Hippocampal formation (tissue), 2 donors: ENCODE measurements around the gene NOXRED1.

Experiments
- DNase-seq, 2 donors: peaks; one replicate each; lab custom pipeline; 2025; lab: John Stamatoyannopoulos, UW

The NOXRED1 gene

DNA sequence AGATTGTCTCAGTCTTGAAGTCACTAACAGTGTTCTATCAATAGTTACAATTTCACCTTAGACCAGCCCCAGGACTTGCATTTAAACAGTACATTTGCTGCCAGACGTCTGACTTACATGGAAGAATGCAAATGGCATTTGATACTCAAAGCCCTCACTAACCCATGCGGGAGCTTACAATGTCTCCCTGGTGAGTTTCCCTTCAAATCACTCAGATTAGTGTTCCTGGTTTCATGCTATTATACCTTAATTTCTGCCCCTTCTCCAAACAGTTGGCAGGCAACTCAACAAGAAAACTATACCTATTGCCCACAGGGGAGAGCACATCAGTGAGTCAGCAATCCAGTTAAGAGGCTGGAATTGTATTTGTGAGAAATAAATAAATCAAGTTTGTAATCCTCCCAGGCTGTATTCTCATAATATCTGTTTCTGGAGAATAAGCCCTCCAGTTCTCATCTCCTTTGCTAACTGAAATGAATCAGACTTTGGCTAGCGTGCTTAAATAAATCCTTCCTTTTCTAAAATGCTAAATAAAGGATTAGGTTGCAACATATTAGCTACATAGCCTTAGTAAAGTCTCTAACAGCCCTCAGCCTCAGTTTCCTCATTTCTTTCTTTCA is 78.8 kb downstream of the NOXRED1 start:
- DNase-seq: no peak
